Loucy (cell line): ENCODE data around the gene VAV1.
"Not testable (repeated sequence)": the region's sequence is repeated elsewhere in the genome, so short reads cannot be mapped to it uniquely, and the experiment has no call there.

Experiments
- H2AFZ ChIP-seq: fragments of 200-600 bp; sonication (generic); 2 replicates; pipeline ENCODE4 v1.6.0; 2016; ENCODE audit warnings: antibody characterized with exemption, mild to moderate bottlenecking, low read length, moderate library complexity
- H3F3A ChIP-seq: fragments of 200-600 bp; 2 replicates; pipeline ENCODE4 v1.6.0; 2016; ENCODE audit warnings: antibody characterized with exemption, low read depth, mild to moderate bottlenecking
- H3K27me3 ChIP-seq: fragments of 200-600 bp; sonication (generic); 2 replicates; pipeline ENCODE4 v1.6.1; 2014; ENCODE audit warnings: low read length, mild to moderate bottlenecking; ENCODE audit not compliant: insufficient read depth, poor library complexity, severe bottlenecking
- H3K36me3 ChIP-seq: fragments of 200-600 bp; sonication (generic); 2 replicates; pipeline ENCODE4 v1.6.1; 2016; ENCODE audit warnings: low read length; ENCODE audit not compliant: insufficient read depth
- H3K4me1 ChIP-seq: fragments of 200-600 bp; sonication (generic); 2 replicates; pipeline ENCODE4 v1.5.1; 2014; ENCODE audit warnings: low read length, mild to moderate bottlenecking; ENCODE audit not compliant: insufficient read depth, poor library complexity, severe bottlenecking
- H3K4me2 ChIP-seq: fragments of 200-600 bp; sonication (generic); 2 replicates; pipeline ENCODE4 v1.6.0; 2014; ENCODE audit warnings: antibody characterized with exemption, low read length, low read depth, mild to moderate bottlenecking; ENCODE audit not compliant: poor library complexity, severe bottlenecking
- H3K4me3 ChIP-seq: fragments of 200-600 bp; sonication (generic); 2 replicates; pipeline ENCODE4 v1.5.1; 2014; ENCODE audit warnings: low read length, mild to moderate bottlenecking, mixed read lengths; ENCODE audit not compliant: poor library complexity, severe bottlenecking
- H3K79me2 ChIP-seq: fragments of 200-600 bp; sonication (generic); 2 replicates; pipeline ENCODE4 v1.6.1; 2014; ENCODE audit warnings: low read length; ENCODE audit not compliant: insufficient read depth
- H3K9ac ChIP-seq: fragments of 200-600 bp; sonication (generic); 2 replicates; pipeline ENCODE4 v1.6.0; 2014; ENCODE audit warnings: mild to moderate bottlenecking, low read depth, low read length, moderate library complexity; ENCODE audit not compliant: poor library complexity, severe bottlenecking
- H3K9me2 ChIP-seq: fragments of 200-600 bp; sonication (generic); replicated peaks from 2 replicates; pipeline ENCODE4 v1.6.1; 2016; ENCODE audit warnings: low read depth, low read length, mixed read lengths
- H3K9me3 ChIP-seq: fragments of 200-600 bp; sonication (generic); 2 replicates; pipeline ENCODE4 v1.6.1; 2014; ENCODE audit warnings: mild to moderate bottlenecking, antibody characterized with exemption, low read length, low read depth; ENCODE audit not compliant: insufficient read depth
- H4K20me1 ChIP-seq: fragments of 200-600 bp; sonication (generic); 2 replicates; pipeline ENCODE4 v1.6.0; 2014; ENCODE audit warnings: antibody characterized with exemption, low read length, mild to moderate bottlenecking; ENCODE audit not compliant: insufficient read depth, poor library complexity, severe bottlenecking
- EZH2phosphoT487 ChIP-seq: fragments of 200-600 bp; IDR thresholded peaks from 2 replicates; pipeline ENCODE4 v1.6.1; 2018; ENCODE audit warnings: antibody characterized with exemption, mild to moderate bottlenecking, moderate library complexity, borderline replicate concordance
- TF ChIP-seq, protein P1 (sequence below): fragments of 200-600 bp; sonication (generic); conservative IDR thresholded peaks from 2 replicates; pipeline ENCODE4 v1.5.1; 2014; ENCODE audit warnings: mild to moderate bottlenecking, antibody characterized with exemption, low read length

The VAV1 gene

DNA sequence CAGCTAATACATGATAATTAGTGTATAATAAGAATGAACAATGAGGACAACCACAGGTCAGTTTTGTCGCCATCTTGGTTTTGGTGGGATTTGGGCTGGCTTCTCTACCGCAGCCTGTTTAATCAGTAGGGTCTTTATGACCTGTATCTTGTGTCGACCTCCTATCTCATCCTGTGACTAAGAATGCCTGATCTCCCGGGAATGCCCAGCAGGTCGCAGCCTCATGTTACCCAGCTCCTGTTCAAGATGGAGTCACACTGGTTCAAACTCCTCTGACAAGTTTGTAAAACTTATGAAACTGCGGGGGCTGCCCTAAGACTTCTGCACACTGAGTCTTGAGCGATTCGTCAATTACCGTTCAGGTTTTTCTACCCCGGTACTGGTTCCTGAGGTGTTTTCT is 93.3 kb downstream of the VAV1 start:
- Histone ChIP-seq H3K36me3 (no peaks in the 10 kb centered on the region), H3K9ac (no peak overlapping the region), H3K4me2 (no peak overlapping the region), H3K79me2 (no peaks in the 10 kb centered on the region), H4K20me1 (no peaks in the 10 kb centered on the region), H3K4me1 (peaks cover 10% of the 10 kb centered on the region), H3F3A (no peaks in the 10 kb centered on the region), H3K9me2 (no peaks in the 10 kb centered on the region), H3K4me3 (no peak overlapping the region), H3K9me3 (no peaks in the 10 kb centered on the region), H2AFZ (no peak overlapping the region), H3K27me3 (no peaks in the 10 kb centered on the region)
- TF ChIP-seq, protein P1, sequence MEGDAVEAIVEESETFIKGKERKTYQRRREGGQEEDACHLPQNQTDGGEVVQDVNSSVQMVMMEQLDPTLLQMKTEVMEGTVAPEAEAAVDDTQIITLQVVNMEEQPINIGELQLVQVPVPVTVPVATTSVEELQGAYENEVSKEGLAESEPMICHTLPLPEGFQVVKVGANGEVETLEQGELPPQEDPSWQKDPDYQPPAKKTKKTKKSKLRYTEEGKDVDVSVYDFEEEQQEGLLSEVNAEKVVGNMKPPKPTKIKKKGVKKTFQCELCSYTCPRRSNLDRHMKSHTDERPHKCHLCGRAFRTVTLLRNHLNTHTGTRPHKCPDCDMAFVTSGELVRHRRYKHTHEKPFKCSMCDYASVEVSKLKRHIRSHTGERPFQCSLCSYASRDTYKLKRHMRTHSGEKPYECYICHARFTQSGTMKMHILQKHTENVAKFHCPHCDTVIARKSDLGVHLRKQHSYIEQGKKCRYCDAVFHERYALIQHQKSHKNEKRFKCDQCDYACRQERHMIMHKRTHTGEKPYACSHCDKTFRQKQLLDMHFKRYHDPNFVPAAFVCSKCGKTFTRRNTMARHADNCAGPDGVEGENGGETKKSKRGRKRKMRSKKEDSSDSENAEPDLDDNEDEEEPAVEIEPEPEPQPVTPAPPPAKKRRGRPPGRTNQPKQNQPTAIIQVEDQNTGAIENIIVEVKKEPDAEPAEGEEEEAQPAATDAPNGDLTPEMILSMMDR, result no peak
- no peak for TF ChIP-seq EZH2phosphoT487

DNA sequence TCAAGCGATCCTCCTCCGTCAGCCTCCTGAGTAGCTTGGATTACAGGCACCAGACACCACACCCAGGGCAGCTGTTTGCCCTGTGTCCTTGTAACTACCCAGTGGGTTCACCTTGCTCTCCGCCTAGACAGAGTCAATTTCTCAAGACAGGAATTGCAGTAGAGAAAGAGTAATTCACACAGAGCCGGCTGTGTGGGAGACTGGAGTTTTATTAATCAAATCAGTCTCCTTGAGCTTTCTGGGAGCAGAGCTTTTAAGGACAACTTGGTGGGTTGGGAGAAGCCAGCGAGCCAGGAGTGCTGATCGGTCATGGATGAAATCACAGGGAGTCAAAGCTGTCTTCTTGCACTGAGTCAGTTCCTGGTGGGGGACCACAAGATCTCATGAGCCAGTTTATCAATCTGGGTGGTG is 94.2 kb downstream of the VAV1 start:
- H3K27me3 ChIP-seq, result no peaks in the 10 kb centered on the region
- no peaks in the 10 kb centered on the region for H3K36me3 ChIP-seq
- H3K9me3 ChIP-seq, result no peaks in the 10 kb centered on the region
- TF ChIP-seq EZH2phosphoT487, result no peak
- TF ChIP-seq, protein P1, result no peak
- H3K4me2 ChIP-seq, result no peak overlapping the region
- H3K79me2 ChIP-seq, result no peaks in the 10 kb centered on the region
- no peaks in the 10 kb centered on the region for H3F3A ChIP-seq
- H3K4me3 ChIP-seq, result no peak overlapping the region
- peaks cover 10% of the 10 kb centered on the region for H3K4me1 ChIP-seq
- H4K20me1 ChIP-seq, result no peaks in the 10 kb centered on the region
- H3K9ac ChIP-seq, result peak overlapping the region; percentile 25
- no peaks in the 10 kb centered on the region for H3K9me2 ChIP-seq
- H2AFZ ChIP-seq, result peak overlapping the region; percentile 10; the same call in 1 of the 2 replicates

DNA sequence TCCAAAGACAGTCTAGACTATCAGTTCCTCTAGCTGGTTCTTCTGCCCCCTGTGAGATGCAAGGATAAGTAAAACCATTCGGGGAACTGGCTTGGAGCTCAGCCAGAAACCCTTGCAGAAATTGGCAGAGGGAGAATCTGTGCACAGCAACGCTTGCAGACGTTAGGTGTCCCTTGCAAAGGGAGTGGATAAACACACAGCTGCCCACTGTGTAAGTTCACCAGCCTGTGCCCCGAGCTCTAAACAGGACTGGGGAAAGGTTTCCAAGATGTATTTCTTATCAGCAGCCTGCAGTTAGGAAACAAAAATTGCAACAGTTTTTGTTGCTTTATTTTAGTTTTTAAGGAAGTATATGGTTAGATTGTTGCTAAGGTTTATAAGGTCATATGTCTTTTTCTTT is 95.8 kb downstream of the VAV1 start:
- Histone ChIP-seq H4K20me1 (no peaks in the 10 kb centered on the region), H3K4me1 (peaks cover 10% of the 10 kb centered on the region), H3K36me3 (no peaks in the 10 kb centered on the region), H3F3A (no peaks in the 10 kb centered on the region), H2AFZ (no peak overlapping the region), H3K4me2 (no peak overlapping the region), H3K79me2 (no peaks in the 10 kb centered on the region), H3K9ac (peak overlapping the region; percentile 35), H3K9me2 (no peaks in the 10 kb centered on the region), H3K9me3 (no peaks in the 10 kb centered on the region), H3K4me3 (no peak overlapping the region), H3K27me3 (no peaks in the 10 kb centered on the region)
- no peak for TF ChIP-seq EZH2phosphoT487
- TF ChIP-seq, protein P1, result no peak

DNA sequence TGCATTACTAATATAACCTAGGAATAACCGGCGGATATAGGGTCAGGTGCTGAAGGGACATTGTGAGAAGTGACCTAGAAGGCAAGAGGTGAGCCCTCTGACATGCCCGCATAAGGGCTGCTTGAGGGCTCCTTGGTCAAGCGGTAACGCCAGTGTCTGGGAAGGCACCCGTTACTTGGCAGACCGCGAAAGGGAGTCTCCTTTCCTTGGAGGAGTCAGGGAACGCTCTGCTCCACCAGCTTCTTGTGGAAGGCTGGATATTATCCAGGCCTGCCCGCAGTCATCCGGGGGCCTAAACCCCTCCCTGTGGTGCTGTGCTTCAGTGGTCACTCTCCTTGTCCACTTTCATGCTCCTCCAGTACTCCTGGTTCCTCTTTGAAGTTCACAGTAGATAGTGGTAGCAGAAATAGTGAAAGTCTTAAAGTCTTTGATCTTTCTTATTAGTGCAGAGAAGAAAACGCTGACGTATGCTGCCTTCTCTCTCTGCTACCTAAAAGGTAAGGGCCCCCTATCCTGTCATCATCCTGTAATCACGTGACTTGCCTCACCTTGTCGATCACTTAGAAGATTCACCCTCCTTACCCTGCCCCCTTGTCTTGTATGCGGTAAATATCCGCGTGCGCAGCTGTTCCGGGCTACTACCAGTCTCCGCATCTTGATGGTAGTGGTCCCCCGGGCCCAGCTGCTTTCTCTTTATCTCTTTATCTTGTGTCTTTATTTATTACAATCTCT is 96.8 kb downstream of the VAV1 start:
- not testable (repeated sequence) for H3K36me3 ChIP-seq, H3K4me2 ChIP-seq, H3K9me3 ChIP-seq, H3K79me2 ChIP-seq, H4K20me1 ChIP-seq, H2AFZ ChIP-seq, H3K4me3 ChIP-seq, H3F3A ChIP-seq, H3K27me3 ChIP-seq, H3K9ac ChIP-seq, H3K9me2 ChIP-seq
- peaks cover 10% of the 10 kb centered on the region for H3K4me1 ChIP-seq
